Measurements from ENCODE around the gene HEBP1.
A peak's percentile ranks its signal among the peaks of the same experiment; 100 is the strongest.

The HEBP1 gene

DNA sequence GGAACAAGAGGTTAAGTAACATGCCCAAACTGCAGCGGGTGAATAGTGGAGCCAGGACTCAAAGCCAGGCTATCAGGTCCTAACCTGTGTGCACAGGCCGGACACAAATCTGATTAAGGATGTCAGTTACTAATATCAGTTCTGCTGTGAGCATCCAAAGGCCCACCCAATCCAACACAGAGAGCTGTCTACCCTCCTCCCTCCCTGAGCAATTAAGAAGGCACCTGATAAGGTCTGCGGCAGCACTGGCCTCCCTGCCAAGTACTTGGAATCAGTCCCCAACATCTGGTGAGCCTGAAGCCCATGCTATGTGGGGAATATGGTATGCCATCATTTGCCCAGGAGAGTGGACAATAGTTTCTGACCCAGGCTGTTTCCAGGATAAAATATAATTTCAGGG is 3.9 kb downstream of the HEBP1 start:
- in situ Hi-C loops (cut with HindIII; ENCODE audit: low pct_unique_long_range_greater_than_20kb, low sequenced_read_pairs), result no loop called here
- no peak for DNase-seq (ENCODE audit: low read depth in 1 of 2, low spot score in 1 of 2)
- TF ChIP-seq JUND (IDR thresholded peaks at IDR 0.05; ENCODE audit: low read depth), result no peak

DNA sequence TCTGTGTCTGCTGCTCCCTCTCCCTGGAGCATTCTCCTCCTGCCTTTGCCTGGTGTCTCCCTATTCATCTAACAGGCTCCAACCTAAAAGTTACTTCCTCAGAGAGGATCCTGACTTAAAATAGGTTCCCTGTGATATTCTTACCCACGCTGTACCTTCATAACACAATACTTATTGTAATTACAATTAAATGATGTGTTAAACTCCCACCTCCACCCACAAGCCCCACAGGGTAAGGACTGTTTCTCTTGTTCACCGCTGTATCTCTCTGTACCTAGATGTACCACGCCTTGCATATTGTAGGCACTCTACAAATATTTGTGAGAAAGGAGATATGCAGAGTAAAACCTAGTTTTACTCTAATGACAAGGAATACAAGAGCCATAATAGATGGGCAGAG is 5.0 kb downstream of the HEBP1 start:
- in situ Hi-C loops (cut with HindIII; ENCODE audit: low pct_unique_long_range_greater_than_20kb, low sequenced_read_pairs), result no loop called here
- no peak for DNase-seq (ENCODE audit: low read depth in 1 of 2, low spot score in 1 of 2)
- TF ChIP-seq JUND (IDR thresholded peaks at IDR 0.05; ENCODE audit: low read depth), result no peak

DNA sequence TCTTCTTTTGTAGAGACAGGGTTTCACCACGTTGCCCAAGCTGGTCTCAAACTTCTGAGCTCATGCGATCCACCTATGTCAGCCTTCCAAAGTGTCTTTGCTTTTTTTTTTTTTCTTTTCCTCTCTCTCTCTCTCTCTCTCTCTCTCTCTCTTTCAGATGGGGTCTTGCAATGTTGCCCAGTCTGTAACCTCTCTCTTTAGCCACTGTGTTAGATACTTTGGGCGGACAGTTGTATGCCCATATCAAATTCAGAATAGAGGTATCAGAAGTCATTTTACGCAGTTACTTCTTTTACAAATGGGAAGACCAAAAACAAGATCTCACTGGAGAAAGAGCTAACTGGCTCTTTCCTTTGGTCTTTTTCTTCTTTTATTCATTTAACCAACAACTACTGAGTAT is 6.7 kb downstream of the HEBP1 start:
- TF ChIP-seq JUND (IDR thresholded peaks at IDR 0.05; ENCODE audit: low read depth), result no peak
- in situ Hi-C loops (cut with HindIII; ENCODE audit: low pct_unique_long_range_greater_than_20kb, low sequenced_read_pairs), result no loop called here
- DNase-seq (ENCODE audit: low read depth in 1 of 2, low spot score in 1 of 2), result no peak

DNA sequence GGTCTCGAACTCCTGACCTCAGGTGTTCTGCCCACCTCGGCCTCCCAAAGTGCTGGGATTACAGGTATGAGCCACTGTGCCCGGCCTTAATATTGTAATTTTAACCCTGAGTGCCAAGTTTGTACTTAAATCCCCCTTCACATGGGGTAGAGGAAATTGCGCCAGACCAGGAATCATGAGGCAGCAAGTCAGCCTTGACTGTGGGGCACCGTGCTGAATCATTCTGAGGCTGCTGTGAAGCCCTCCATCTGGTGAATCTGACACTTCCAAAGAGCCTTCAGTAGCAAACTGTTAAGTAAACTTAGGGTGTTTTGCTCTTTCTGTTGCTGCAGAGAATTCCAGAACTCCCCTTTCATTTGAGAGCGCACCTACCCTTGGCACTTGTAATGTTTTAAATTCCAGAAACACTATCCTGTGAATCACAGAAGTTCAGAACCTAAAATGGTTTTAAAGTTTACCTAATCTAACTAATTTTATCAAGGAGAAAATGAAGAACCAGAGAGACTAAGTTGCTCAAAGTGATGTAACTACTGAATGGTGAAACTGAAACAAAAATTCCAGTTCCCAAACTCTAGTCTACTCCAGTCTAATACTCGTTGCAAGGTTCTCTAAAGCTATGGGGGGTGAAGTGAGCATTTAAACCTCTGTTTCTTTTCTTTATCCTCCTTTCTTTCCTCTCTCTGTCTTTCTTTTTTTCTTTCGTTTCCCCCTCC is 7.5 kb downstream of the HEBP1 start:
- TF ChIP-seq JUND (IDR thresholded peaks at IDR 0.05; ENCODE audit: low read depth), result no peak
- DNase-seq (ENCODE audit: low read depth in 1 of 2, low spot score in 1 of 2), result no peak
- in situ Hi-C loops (cut with HindIII; ENCODE audit: low pct_unique_long_range_greater_than_20kb, low sequenced_read_pairs), result no loop called here

DNA sequence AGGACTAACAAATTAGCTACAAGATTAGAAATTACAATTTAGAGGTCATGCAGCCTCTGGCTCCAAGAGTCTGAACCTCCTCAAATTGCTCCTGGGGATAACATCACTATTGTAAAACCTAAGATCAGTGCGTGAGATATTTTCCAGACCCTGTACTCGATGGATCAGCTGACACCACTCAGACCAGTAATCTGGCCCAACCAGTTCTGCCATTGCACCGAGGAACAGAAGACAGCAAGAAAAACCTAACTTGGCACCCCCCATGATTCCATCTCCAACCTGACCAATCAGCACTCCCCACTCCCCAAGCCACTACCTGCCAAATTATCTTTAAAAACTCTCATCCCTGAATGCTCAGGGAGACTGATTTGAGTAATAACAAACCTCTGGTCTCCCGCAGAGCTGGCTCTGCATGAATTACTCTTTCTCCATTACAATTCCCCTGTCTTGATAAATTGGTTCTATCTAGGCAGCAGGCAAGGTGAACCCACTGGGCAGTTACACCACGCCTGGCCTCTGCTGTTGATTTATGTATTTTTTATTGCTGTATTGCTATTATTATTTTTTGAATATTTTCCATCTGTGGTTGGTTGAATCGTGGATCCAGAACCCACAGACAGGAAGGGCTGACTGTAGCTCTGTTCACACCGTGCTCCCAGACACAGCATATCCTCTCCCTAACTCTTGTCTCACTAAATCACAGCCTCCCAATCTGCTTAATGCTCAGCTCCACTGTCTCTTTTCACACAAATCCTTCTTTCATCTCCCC is 9.2 kb downstream of the HEBP1 start:
- no peak for TF ChIP-seq JUND (IDR thresholded peaks at IDR 0.05; ENCODE audit: low read depth)
- in situ Hi-C loops (cut with HindIII; ENCODE audit: low pct_unique_long_range_greater_than_20kb, low sequenced_read_pairs), result no loop called here
- peak in 1 of 2 experiments; percentile 48 for DNase-seq (ENCODE audit: low read depth in 1 of 2, low spot score in 1 of 2)

DNA sequence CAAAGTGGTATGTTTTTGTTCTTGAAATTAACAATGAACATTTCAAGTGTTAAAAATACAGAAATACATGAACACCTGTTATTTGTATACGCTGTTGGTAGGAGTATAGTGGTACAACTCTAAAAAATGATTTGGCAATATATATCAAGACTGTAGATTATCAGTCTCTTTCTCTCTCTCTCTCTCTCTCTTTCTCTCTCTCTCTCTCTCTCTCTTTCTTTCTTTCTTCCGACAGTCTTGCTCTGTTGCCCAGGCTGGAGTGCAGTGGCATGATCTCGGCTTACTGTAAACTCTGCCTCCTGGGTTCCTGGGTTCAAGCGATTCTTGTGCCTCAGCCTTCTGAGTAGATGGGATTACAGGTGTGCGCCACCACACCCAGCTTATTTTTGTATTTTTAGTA is 12.6 kb downstream of the HEBP1 start:
- DNase-seq (ENCODE audit: low read depth in 1 of 2, low spot score in 1 of 2), result no peak
- in situ Hi-C loops (cut with HindIII; ENCODE audit: low pct_unique_long_range_greater_than_20kb, low sequenced_read_pairs), result no loop called here
- no peak for TF ChIP-seq JUND (IDR thresholded peaks at IDR 0.05; ENCODE audit: low read depth)

DNA sequence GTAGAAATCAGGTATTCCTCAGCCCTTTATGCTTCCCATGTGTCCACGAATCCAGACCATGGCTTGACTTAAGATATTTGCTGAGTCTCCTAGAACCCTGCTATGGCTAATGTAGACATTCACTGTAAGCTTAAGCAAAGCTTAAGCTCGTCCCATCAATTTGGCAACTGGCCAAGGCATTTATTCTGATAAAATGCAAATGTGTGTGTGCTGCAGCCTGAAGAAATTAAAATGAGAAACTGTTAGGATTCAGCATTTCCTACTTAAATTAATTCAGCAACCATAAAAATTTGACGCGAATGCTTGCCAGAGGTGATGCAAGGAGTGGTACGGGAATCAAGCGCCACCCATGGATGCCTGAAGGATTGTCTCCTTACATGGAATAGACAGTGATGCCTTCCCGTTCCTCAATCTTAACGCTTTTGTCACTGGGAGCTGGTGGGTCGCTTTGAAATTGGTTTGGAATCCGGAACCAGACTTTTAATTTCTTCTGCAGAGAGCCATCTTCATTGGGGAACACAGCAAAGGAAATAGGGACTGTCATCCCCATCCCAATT is 13.2 kb downstream of the HEBP1 start:
- no peak for TF ChIP-seq JUND (IDR thresholded peaks at IDR 0.05; ENCODE audit: low read depth)
- no peak for DNase-seq (ENCODE audit: low read depth in 1 of 2, low spot score in 1 of 2)
- in situ Hi-C loops (cut with HindIII; ENCODE audit: low pct_unique_long_range_greater_than_20kb, low sequenced_read_pairs), result no loop called here

GRCh38 chr12:12985817-12986408 is 14.2 kb downstream of the HEBP1 start:
- DNase-seq (ENCODE audit: low read depth in 1 of 2, low spot score in 1 of 2), result peak in 1 of 2 experiments; percentile 25
- no peak for TF ChIP-seq JUND (IDR thresholded peaks at IDR 0.05; ENCODE audit: low read depth)
- in situ Hi-C loops (cut with HindIII; ENCODE audit: low pct_unique_long_range_greater_than_20kb, low sequenced_read_pairs), result no loop called here

- in situ Hi-C loops (cut with HindIII; ENCODE audit: low pct_unique_long_range_greater_than_20kb, low sequenced_read_pairs), result no loop called here
- no peak for DNase-seq (ENCODE audit: low read depth in 1 of 2, low spot score in 1 of 2)
- TF ChIP-seq JUND (IDR thresholded peaks at IDR 0.05; ENCODE audit: low read depth), result no peak
These were observed 15.9 kb downstream of the HEBP1 start for GRCh38 chr12:12984149-12984548.

- peak in 1 of 2 experiments; percentile 38 for DNase-seq (ENCODE audit: low read depth in 1 of 2, low spot score in 1 of 2)
- no peak for TF ChIP-seq JUND (IDR thresholded peaks at IDR 0.05; ENCODE audit: low read depth)
- in situ Hi-C loops (cut with HindIII; ENCODE audit: low pct_unique_long_range_greater_than_20kb, low sequenced_read_pairs), result no loop called here
These were observed 16.5 kb downstream of the HEBP1 start for GRCh38 chr12:12983420-12984035.

GRCh38 chr12:12982331-12982730 is 17.7 kb downstream of the HEBP1 start:
- in situ Hi-C loops (cut with HindIII; ENCODE audit: low pct_unique_long_range_greater_than_20kb, low sequenced_read_pairs), result no loop called here
- no peak for TF ChIP-seq JUND (IDR thresholded peaks at IDR 0.05; ENCODE audit: low read depth)
- no peak for DNase-seq (ENCODE audit: low read depth in 1 of 2, low spot score in 1 of 2)

- in situ Hi-C loops (cut with HindIII; ENCODE audit: low pct_unique_long_range_greater_than_20kb, low sequenced_read_pairs), result no loop called here
These were observed 20.3 kb downstream of the HEBP1 start for GRCh38 chr12:12979731-12980259.

More at GRCh38 chr12:12979731-12980259, 20.3 kb downstream of the HEBP1 start:
- no peak for TF ChIP-seq JUND (IDR thresholded peaks at IDR 0.05; ENCODE audit: low read depth)
- no peak for DNase-seq (ENCODE audit: low read depth in 1 of 2, low spot score in 1 of 2)
